Muscle of leg (tissue), 11 donors: Measurements from ENCODE around the gene PPARD. TPM values are rescaled to one million over a fixed set of nuclear protein-coding genes. Genes with fewer than 3 reads are reported as not detected.

ENCODE experiments used
- DNase-seq: peaks from one replicate; pipeline ENCODE4 v3.0.0; 2013
- H3K27ac ChIP-seq: one replicate; pipeline ENCODE4 v1.5.1; 2013; ENCODE audit warnings: mild to moderate bottlenecking, low read length, control low read depth
- H3K27me3 ChIP-seq: one replicate; pipeline ENCODE4 v1.6.1; 2013; ENCODE audit warnings: low read length; ENCODE audit not compliant: control insufficient read depth, insufficient read depth
- H3K36me3 ChIP-seq: one replicate; pipeline ENCODE4 v1.6.1; 2013; ENCODE audit warnings: low read length; ENCODE audit not compliant: control insufficient read depth, insufficient read depth
- H3K4me1 ChIP-seq: one replicate; pipeline ENCODE4 v1.6.1; 2013; ENCODE audit warnings: low read length; ENCODE audit not compliant: control insufficient read depth, insufficient read depth
- H3K4me3 ChIP-seq: one replicate; pipeline ENCODE4 v1.5.1; 2013; ENCODE audit warnings: low read length, control low read depth
- H3K9me3 ChIP-seq: replicated peaks from 2 replicates; pipeline ENCODE4 v1.6.1; 2013; ENCODE audit warnings: low read depth, low read length; ENCODE audit not compliant: control insufficient read depth
- WGBS: methylation state at CpG from one replicate; pipeline ENCODE4 v1.1.5; 2013; ENCODE audit warnings: missing lambda C conversion rate; ENCODE audit not compliant: insufficient coverage; 5-methylcytosine and 5-hydroxymethylcytosine counted together
- polyA plus RNA-seq, 8 donors: library from polyadenylated mRNA; unstranded; fragments of 120-200 nt; gene quantifications; one replicate each; pipeline versions ENCODE4 v1.2.1 to v1.2.3, GENCODE V29; 2013; ENCODE audit warnings: inconsistent platforms in 1 of 8, low replicate concordance in 1 of 8; ENCODE audit not compliant: insufficient read length in 8 of 8, insufficient read depth in 1 of 8
- total RNA-seq: library from RNA; stranded (reverse); fragments of 120-200 nt; gene quantifications from one replicate; pipeline ENCODE4 v1.2.4, GENCODE V29; 2013

The PPARD gene
- total and polyA plus RNA-seq, 9 donors = 5.9 to 26.4 (median 21.8) TPM

- H3K9me3 ChIP-seq = no peaks in the 10 kb centered on the region
- no peak overlapping the region for H3K27ac ChIP-seq
- H3K4me1 ChIP-seq = peaks cover 24% of the 10 kb centered on the region
- H3K36me3 ChIP-seq = peaks cover 35% of the 10 kb centered on the region
- 86% methylated on average over 7 of the region's 13 CpGs for WGBS
- no peak overlapping the region for H3K4me3 ChIP-seq
- H3K27me3 ChIP-seq = no peaks in the 10 kb centered on the region
- no peak for DNase-seq
Measured at GRCh38 chr6:35354361-35355135, 12.2 kb downstream of the PPARD start.

DNA sequence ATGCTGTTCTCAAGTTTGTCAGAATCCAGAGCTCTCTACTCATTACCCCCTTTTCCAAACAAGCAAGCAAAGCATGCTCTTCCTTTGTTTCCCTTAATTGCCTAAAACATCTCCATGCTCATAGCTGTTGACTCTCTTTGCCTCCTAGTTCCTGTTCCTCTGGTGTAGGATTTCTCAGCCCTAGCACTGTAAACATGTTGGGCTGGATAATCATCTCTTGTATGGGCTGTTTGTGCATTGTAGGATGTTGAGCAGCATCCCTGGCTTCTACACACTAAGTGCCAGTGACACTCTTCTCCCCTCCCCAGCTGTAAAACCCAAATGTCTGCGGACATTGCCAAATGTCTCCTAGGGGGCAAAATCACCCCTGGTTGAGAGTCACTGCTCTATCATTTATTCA is 14.0 kb downstream of the PPARD start:
- Histone ChIP-seq H3K36me3 (peaks cover 34% of the 10 kb centered on the region), H3K27ac (no peak overlapping the region), H3K4me1 (peaks cover 43% of the 10 kb centered on the region), H3K4me3 (no peak overlapping the region), H3K27me3 (no peaks in the 10 kb centered on the region), H3K9me3 (no peaks in the 10 kb centered on the region)
- WGBS = 100% methylated on average over 1 of the region's 1 CpG
- DNase-seq = no peak

DNA sequence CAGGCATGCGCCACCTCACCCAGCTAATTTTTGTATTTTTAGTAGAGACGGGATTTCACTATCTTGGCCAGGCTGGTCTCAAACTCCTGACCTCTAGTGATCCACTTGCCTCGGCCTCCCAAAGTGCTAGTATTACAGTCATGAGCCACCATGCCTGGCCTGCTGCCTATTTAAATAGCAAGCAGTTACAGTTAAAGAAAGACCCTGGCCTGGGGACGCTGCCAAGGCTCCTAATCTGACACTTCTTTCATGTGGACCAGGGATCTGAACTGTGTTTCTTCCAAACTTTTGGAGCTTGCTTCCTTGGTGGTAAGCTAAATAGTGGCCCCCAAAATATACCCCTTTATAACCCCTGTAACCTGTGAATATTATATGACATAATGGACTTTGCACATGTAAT is 15.3 kb downstream of the PPARD start:
- Histone ChIP-seq H3K36me3 (peaks cover 27% of the 10 kb centered on the region), H3K27me3 (no peaks in the 10 kb centered on the region), H3K4me1 (peaks cover 53% of the 10 kb centered on the region), H3K4me3 (no peak overlapping the region), H3K9me3 (no peaks in the 10 kb centered on the region), H3K27ac (no peak overlapping the region)
- WGBS = 64% methylated on average over 4 of the region's 4 CpGs
- DNase-seq = no peak

DNA sequence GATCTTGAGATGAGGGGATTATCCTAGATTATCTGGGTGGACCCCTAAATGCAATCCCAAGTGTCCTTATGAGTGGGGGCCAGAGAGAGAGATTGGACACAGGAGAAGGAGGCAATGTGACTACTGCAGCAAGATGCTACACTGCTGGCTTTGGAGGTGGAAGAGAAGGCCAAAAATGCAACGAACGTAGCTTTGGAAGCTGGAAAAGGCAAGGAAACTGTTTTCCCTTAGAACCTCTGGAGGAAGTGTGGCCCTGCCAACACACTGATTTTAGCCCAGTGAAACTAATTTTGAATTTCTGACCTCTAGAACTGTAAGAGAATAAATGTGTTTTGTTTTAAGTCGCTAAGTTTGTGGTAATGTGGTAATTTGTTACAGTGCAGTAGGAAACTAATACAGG is 15.7 kb downstream of the PPARD start:
- H3K27me3 ChIP-seq = no peaks in the 10 kb centered on the region
- H3K27ac ChIP-seq = peak overlapping the region; percentile 8
- DNase-seq = peak; percentile 86
- H3K36me3 ChIP-seq = peaks cover 23% of the 10 kb centered on the region
- 0% methylated on average over 2 of the region's 3 CpGs for WGBS
- peaks cover 57% of the 10 kb centered on the region for H3K4me1 ChIP-seq
- H3K9me3 ChIP-seq = no peaks in the 10 kb centered on the region
- no peak overlapping the region for H3K4me3 ChIP-seq

GRCh38 chr6:35359346-35359743 is 17.0 kb downstream of the PPARD start:
- no peak overlapping the region for H3K4me3 ChIP-seq
- H3K4me1 ChIP-seq = peaks cover 63% of the 10 kb centered on the region
- H3K9me3 ChIP-seq = no peaks in the 10 kb centered on the region
- no peak for DNase-seq
- peaks cover 20% of the 10 kb centered on the region for H3K36me3 ChIP-seq
- 60% methylated on average over 1 of the region's 5 CpGs for WGBS
- peak overlapping the region; percentile 44 for H3K27ac ChIP-seq
- no peaks in the 10 kb centered on the region for H3K27me3 ChIP-seq

- H3K9me3 ChIP-seq = no peaks in the 10 kb centered on the region
- H3K27ac ChIP-seq = peak overlapping the region; percentile 30
- 33% methylated on average over 2 of the region's 2 CpGs for WGBS
- peaks cover 15% of the 10 kb centered on the region for H3K36me3 ChIP-seq
- DNase-seq = peak; percentile 47
- peaks cover 63% of the 10 kb centered on the region for H3K4me1 ChIP-seq
- H3K4me3 ChIP-seq = no peak overlapping the region
- H3K27me3 ChIP-seq = no peaks in the 10 kb centered on the region
Measured at GRCh38 chr6:35359744-35360348, 17.5 kb downstream of the PPARD start.

DNA sequence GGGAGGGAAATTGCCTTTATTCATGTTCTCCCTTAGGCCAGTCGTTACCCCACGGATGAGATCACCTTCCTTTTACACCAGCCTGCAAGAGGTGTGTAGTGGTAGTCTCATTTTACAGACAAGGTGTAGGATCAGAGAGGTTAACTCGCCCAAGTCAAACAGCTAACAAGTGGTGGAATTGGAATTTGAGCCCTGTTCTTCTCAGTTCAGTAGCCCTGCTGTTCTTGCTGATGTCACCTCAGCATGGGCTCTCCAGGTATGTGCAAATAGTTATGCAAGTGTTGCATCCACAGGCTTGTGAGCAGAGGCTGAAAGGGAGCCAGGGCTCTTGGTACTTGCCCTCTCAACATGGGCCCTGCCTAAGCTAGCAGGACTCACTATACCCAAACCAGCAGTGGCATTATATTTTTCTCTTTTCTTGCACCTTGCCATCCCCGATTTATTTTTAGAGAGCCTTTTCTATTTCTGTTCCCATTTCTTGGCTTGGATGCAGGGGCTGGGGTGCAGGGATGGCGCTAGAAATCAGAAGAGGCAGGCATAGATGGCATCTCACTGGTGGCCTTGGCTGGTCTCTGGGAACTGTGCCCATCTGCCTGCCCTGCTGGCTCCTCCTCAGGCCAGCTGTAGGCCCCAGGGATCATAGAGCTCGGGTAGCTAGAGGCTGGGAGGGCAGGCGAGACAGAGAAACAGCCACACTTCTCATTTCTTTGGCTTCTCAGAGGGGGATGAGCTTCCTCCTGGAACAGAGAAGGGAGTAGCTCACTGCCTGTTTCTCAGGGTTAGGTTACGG is 18.2 kb downstream of the PPARD start:
- 100% methylated on average over 1 of the region's 8 CpGs for WGBS

GRCh38 chr6:35362200-35362599 is 19.8 kb downstream of the PPARD start:
- H3K9me3 ChIP-seq = no peaks in the 10 kb centered on the region
- no peak overlapping the region for H3K4me3 ChIP-seq
- no peak for DNase-seq
- H3K36me3 ChIP-seq = peaks cover 3% of the 10 kb centered on the region
- no peaks in the 10 kb centered on the region for H3K27me3 ChIP-seq
- peak overlapping the region; percentile 88 for H3K27ac ChIP-seq
- H3K4me1 ChIP-seq = peaks cover 60% of the 10 kb centered on the region
- WGBS = no CpG with 5 or more reads among the region's 2 CpGs

More for the DNA sequence above, 18.2 kb downstream of the PPARD start:
- H3K4me3 ChIP-seq = no peak overlapping the region
- peaks cover 63% of the 10 kb centered on the region for H3K4me1 ChIP-seq
- H3K27ac ChIP-seq = peak overlapping the region; percentile 42
- DNase-seq = peak; percentile 74
- no peaks in the 10 kb centered on the region for H3K9me3 ChIP-seq
- H3K27me3 ChIP-seq = no peaks in the 10 kb centered on the region
- H3K36me3 ChIP-seq = peaks cover 13% of the 10 kb centered on the region

DNA sequence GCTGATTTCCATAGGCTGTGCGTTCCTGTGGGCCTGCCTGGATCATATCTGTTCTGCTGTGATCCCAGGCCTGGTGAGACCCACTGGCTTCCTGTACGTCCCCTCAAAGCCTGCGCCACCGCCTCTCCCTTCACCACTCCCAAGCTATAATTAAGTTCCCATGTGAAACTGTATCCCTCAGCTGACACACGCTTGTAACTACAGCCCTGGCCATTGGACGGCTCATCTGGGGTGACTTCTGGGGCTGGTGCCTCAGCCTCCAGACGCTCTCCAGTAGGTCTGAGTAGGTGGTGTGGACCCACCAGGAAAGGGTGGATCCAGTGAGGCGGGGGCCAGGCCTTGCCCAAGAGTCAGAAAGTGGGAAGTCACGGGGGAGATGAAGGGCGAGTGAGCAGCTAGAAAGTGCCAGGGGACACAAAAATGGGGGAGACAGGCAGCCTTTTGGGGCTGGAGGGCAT is 21.0 kb downstream of the PPARD start:
- peak; percentile 79 for DNase-seq
- WGBS = 30% methylated on average over 8 of the region's 10 CpGs
- H3K4me1 ChIP-seq = peaks cover 56% of the 10 kb centered on the region
- peaks cover 2% of the 10 kb centered on the region for H3K36me3 ChIP-seq
- no peaks in the 10 kb centered on the region for H3K9me3 ChIP-seq
- peak overlapping the region; percentile 88 for H3K27ac ChIP-seq
- H3K4me3 ChIP-seq = no peak overlapping the region
- no peaks in the 10 kb centered on the region for H3K27me3 ChIP-seq
